ENCODE measurements around the gene ADCY1.

Gene ADCY1

DNA sequence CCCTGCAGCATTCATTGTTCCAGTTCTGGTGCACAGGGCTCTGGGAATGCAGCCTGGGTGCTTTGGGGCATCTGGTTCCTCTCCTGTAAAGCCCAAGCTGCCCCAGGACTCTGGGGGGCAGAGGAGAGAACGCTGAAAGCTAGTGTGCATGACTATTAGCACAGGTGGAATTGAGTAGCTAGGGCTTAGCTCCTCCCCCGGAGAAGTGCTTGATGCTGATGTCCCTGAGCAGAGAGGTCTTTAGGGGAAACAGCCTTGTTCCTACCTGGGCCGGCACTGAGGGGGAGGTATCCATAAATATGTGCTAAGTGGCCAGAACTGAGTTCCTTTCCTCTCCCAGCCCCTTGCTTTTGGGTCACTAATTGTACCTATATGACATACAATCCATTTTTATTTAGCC lies 3.9 kb downstream of the ADCY1 start:
- TF ChIP-seq, protein P1, sequence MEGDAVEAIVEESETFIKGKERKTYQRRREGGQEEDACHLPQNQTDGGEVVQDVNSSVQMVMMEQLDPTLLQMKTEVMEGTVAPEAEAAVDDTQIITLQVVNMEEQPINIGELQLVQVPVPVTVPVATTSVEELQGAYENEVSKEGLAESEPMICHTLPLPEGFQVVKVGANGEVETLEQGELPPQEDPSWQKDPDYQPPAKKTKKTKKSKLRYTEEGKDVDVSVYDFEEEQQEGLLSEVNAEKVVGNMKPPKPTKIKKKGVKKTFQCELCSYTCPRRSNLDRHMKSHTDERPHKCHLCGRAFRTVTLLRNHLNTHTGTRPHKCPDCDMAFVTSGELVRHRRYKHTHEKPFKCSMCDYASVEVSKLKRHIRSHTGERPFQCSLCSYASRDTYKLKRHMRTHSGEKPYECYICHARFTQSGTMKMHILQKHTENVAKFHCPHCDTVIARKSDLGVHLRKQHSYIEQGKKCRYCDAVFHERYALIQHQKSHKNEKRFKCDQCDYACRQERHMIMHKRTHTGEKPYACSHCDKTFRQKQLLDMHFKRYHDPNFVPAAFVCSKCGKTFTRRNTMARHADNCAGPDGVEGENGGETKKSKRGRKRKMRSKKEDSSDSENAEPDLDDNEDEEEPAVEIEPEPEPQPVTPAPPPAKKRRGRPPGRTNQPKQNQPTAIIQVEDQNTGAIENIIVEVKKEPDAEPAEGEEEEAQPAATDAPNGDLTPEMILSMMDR (IDR thresholded peaks at IDR 0.05; ENCODE audit: control insufficient read depth, extremely low read depth, insufficient read depth) = no peak
- no peak for DNase-seq (ENCODE audit: low read depth)
- H3K4me3 ChIP-seq (ENCODE audit: low read depth, low read length) = no peak overlapping the region

DNA sequence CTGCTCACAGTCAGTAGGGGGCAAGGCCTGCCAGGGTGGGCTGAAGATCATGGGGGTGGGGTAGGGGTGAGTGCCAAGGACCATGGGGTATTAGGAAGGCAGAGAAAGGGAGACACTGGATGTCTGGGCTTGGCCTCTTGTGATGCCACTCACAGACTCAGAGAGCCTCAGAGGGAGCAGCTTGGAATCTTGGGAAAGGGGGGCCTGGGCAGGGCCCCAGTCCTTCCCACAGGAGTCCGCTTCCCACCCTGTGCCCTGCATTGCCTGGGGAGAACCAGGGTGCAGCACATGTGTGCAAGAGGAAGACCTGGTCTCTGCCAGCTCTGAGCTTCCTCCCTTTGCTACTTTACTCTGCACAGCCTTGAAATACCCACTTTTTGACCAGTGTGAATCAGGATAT lies 4.3 kb downstream of the ADCY1 start:
- DNase-seq (ENCODE audit: low read depth) = no peak
- TF ChIP-seq, protein P1 (IDR thresholded peaks at IDR 0.05; ENCODE audit: control insufficient read depth, extremely low read depth, insufficient read depth) = no peak
- H3K4me3 ChIP-seq (ENCODE audit: low read depth, low read length) = no peak overlapping the region

DNA sequence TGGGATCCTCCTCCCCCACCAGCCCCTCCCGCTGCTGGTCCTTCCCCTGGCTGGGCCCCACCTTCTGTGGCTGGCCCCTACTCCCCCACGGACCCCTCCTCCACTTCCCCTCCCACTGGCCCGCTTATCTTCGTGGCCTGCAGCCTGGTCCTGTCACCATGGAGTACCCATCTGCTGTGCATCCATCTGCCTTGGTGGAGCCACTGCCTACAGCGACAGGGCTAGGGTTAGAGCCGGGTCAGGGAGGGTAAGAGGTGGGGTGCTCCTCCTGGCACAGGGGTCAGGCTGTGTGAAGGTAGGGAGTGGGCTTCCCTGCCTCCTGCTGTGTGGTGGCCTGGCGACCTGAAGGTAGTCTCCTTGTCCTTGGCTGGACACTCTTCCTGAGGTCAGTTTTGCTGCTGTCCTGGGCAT lies 5.2 kb downstream of the ADCY1 start:
- TF ChIP-seq, protein P1 (IDR thresholded peaks at IDR 0.05; ENCODE audit: control insufficient read depth, extremely low read depth, insufficient read depth) = no peak
- no peak for DNase-seq (ENCODE audit: low read depth)
- H3K4me3 ChIP-seq (ENCODE audit: low read depth, low read length) = no peak overlapping the region

DNA sequence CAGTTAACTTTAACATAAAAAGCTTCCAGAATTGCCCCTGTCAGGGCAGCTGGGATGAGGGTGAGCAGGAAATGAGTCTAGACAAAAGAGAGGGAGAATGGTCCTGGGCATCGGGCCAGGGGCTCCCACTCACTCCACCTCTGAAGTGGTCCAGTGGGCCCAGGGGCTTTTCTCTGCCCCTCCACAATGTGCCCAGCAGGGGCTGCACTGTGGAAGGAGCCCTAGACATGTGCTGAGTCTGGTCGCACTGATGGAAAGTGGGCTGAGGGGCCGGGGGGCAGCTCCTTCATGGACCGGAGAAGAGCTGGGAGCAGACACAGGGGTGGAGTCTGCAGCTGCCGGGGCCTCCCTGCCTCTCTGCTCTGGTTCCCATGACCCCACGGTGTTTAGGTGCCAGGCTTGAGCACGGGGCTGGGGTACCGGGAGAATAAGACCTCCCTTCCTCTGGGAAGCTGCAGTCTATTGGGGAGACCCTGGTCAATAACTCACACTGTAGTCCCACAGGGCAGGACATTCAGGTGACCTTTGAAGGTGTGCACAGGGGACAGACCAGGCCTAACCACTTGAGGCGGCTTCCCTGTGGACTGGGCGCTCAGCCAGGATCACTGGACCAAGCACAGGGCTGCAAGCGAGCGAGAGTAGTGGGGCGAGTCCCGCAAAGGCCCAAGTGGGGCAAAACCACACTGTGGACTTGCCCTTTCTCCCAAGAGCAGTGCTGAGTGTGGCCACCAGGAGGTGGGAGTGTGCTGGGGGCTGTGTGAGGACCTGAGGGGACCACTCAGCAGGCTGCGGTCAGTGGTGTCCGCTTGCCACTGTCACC lies 6.1 kb downstream of the ADCY1 start:
- TF ChIP-seq, protein P1 (IDR thresholded peaks at IDR 0.05; ENCODE audit: control insufficient read depth, extremely low read depth, insufficient read depth) = peak; percentile 42; the same call in 1 of the 2 replicates
- no peak for DNase-seq (ENCODE audit: low read depth)
- no peak overlapping the region for H3K4me3 ChIP-seq (ENCODE audit: low read depth, low read length)

DNA sequence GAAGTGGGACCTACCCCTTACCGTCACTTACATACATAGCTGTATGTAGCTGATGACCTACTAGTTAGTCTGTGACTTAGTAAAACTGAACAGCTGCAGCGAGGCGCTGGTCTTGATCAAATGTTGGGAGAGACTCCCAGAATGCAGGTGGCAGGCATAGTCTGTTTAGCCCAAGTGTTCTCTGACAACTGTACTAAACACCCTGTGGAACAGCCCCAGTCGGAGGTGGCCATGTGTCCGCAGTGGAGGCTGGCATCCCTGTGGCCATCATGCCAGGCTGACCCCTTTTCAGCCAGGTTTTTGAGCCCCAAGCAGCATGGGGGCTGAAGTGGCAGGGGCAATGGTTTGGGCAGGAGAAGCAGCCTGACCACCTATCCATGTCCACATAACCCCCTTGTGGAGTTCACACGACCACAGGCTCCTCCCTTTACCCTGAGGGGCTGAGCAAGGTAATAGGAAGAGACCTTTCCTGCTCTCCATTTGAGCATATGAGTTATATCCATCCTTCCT lies 7.2 kb downstream of the ADCY1 start:
- TF ChIP-seq, protein P1 (IDR thresholded peaks at IDR 0.05; ENCODE audit: control insufficient read depth, extremely low read depth, insufficient read depth) = no peak
- DNase-seq (ENCODE audit: low read depth) = no peak

DNA sequence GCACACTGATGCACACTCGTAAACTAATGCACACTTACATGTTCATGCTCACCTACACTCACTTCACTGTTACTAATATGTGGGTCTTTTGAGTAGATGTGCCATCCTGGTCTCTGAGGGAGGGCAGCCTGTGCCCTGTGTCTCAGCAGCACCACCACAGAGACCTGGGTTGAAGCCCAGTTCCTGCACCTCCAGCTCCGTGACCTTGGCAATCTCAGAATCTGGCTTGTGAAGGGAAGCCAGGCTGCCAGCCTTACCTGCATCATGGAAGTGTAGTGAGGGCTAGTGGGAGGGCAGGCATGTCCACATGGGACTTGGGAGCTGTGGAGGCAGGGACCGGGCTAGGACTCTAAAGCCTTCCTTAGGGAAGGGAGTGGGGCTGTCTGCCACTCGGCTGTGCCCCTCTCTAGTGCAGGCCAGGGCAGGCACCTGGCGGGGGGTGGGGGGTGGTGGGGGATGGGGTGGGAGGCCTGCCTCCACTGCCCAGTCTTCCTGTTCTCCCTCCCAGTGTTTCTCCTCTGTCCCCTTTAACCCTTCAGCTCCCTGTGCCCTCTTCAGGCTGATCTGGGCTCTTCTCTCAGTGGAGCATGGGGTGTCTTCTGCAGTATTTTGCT lies 8.1 kb downstream of the ADCY1 start:
- no peak overlapping the region for H3K4me3 ChIP-seq (ENCODE audit: low read depth, low read length)
- TF ChIP-seq, protein P1 (IDR thresholded peaks at IDR 0.05; ENCODE audit: control insufficient read depth, extremely low read depth, insufficient read depth) = no peak
- DNase-seq (ENCODE audit: low read depth) = no peak

More for the DNA sequence above, 7.2 kb downstream of the ADCY1 start:
- no peak overlapping the region for H3K4me3 ChIP-seq (ENCODE audit: low read depth, low read length)
